ENCODE measurements around the gene CNEP1R1.

DNA sequence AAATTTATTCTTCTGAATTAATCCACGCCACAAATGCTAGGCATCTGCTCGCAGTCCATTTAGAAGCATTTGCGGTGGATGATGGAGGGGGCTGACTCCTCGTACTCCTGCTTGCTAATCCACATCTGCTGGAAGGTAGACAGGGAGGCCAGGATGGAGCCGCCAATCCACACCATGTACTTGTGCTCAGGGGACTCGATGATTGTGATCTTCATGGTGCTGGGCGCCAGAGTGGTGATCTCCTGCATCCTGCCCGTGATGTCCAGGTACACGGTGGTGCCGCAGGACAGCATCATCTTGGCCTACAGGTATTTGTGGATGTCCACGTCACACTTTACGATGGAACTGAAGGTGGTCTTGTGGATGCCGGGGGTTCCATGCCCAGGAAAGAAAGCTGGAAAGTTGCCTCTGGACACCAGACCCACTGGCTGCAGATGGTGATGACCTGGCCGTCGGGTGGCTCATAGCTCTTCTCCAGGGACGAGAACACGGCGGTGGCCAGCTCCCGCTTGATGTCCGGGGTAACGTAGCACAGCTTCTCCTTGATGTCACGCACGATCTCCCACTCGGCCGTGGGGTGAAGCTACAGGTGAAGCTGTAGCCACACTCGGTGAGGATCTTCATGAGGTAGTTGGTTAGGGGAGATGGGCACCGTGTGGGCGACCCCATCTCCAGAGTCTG, 33.2 kb downstream of the CNEP1R1 start:
- TF ChIP-seq MTA3 (IDR thresholded peaks at IDR 0.05; ENCODE audit: borderline replicate concordance, low read length) (no peak), ETV6 (conservative IDR thresholded peaks at IDR 0.05 in 1 of 2, IDR thresholded peaks at IDR 0.05 in 1 of 2; ENCODE audit: borderline replicate concordance in 1 of 2, low read depth in 1 of 2) (no peak), SMAD5 (IDR thresholded peaks at IDR 0.05; ENCODE audit: low read depth) (no peak)
